Caco-2 (cell line): ENCODE data around the gene FAM227A. TPM values are rescaled to one million over a fixed set of nuclear protein-coding genes. Genes with fewer than 3 reads are reported as not detected.

ENCODE experiments used
- BruUV-seq: library from RNA; stranded (reverse); fragments of 400-500 nt; replicated peaks from 2 replicates; lab custom pipeline; 2021; lab: Mats Ljungman, UMichigan
- CTCF ChIA-PET: fragments of 300-600 bp; sonication (Branson Sonifier 250); formaldehyde crosslinking; loops from one replicate; lab custom pipeline; 2022; ENCODE audit warnings: antibody characterized with exemption; lab: Charles Lee
- POLR2A ChIA-PET: fragments of 300-600 bp; sonication (Branson Sonifier 250); formaldehyde crosslinking; loops from one replicate; lab custom pipeline; 2022; ENCODE audit warnings: antibody characterized with exemption; lab: Charles Lee
- DNase-seq, 2 experiments: peaks; one replicate each; pipeline versions ENCODE4 v3.0.0 to v3.0.0-alpha.2; 2020 to 2022
- H3K27me3 ChIP-seq: replicated peaks from 2 replicates; pipeline ENCODE4 v1.6.0; 2011; ENCODE audit warnings: low read length; ENCODE audit not compliant: control insufficient read depth, insufficient read depth
- H3K36me3 ChIP-seq: 2 replicates; pipeline ENCODE4 v1.5.1; 2011; ENCODE audit warnings: low read length; ENCODE audit not compliant: control insufficient read depth, insufficient read depth
- H3K4me1 ChIP-seq: fragments of 250-450 bp; sonication (Bioruptor Pico); 2 replicates; pipeline ENCODE4 v1.5.1; 2020; ENCODE audit warnings: mild to moderate bottlenecking
- H3K4me3 ChIP-seq: 2 replicates; pipeline ENCODE4 v1.5.1; 2011; ENCODE audit warnings: low read depth, mild to moderate bottlenecking, control low read depth, low read length
- H3K9me3 ChIP-seq: fragments of 250-450 bp; sonication (Bioruptor Pico); 2 replicates; pipeline ENCODE4 v1.5.1; 2020; ENCODE audit warnings: mild to moderate bottlenecking, moderate library complexity
- H3K27ac Mint-ChIP-seq: one replicate; pipeline ENCODE4 v1.8.0; 2022; ENCODE audit warnings: mixed read lengths; ENCODE audit not compliant: unreplicated experiment
- H3K27me3 Mint-ChIP-seq: one replicate; pipeline ENCODE4 v1.8.0; 2022; ENCODE audit warnings: mixed read lengths; ENCODE audit not compliant: insufficient read depth, unreplicated experiment
- H3K36me3 Mint-ChIP-seq: one replicate; pipeline ENCODE4 v1.8.0; 2022; ENCODE audit warnings: mild to moderate bottlenecking, mixed read lengths; ENCODE audit not compliant: insufficient read depth, unreplicated experiment
- H3K4me1 Mint-ChIP-seq: one replicate; pipeline ENCODE4 v1.8.0; 2022; ENCODE audit warnings: low read depth, mixed read lengths; ENCODE audit not compliant: unreplicated experiment
- H3K4me3 Mint-ChIP-seq: one replicate; pipeline ENCODE4 v1.8.0; 2022; ENCODE audit warnings: mild to moderate bottlenecking, moderate library complexity, mixed read lengths; ENCODE audit not compliant: unreplicated experiment
- H3K9me3 Mint-ChIP-seq: one replicate; pipeline ENCODE4 v1.8.0; 2022; ENCODE audit warnings: mixed read lengths; ENCODE audit not compliant: unreplicated experiment
- CTCF ChIP-seq, 2 experiments: fragments of 200-600 bp in 1 of 2; IDR thresholded peaks; 1 replicate in 1 of 2; 2 replicates in 1 of 2; pipeline versions ENCODE4 v1.5.1 to v1.8.0; 2011 to 2022; ENCODE audit warnings: antibody characterized with exemption in 1 of 2, control low read depth in 1 of 2, inconsistent platforms in 1 of 2, low read depth in 1 of 2, low read length in 1 of 2, mild to moderate bottlenecking in 1 of 2, moderate library complexity in 1 of 2; ENCODE audit not compliant: insufficient read depth in 1 of 2, severe bottlenecking in 1 of 2, unreplicated experiment in 1 of 2
- intact Hi-C: fragments of 100-400 bp; cut with micrococcal nuclease; formaldehyde crosslinking; loops from one replicate; pipeline ENCODE4 v1.10.0; 2022; ENCODE audit not compliant: unreplicated experiment
- total RNA-seq: library from RNA; stranded (reverse); gene quantifications from 2 replicates; pipeline ENCODE4 v1.2.3, GENCODE V29; 2022

Gene FAM227A
- total RNA-seq, 1 experiment from 2014 or later: 0.73 TPM

- Mint-ChIP-seq H3K4me1 (no peaks in the 10 kb centered on the region), H3K27me3 (no peaks in the 10 kb centered on the region), H3K9me3 (no peaks in the 10 kb centered on the region), H3K27ac (peak within 1 kb of the TSS; percentile 97), H3K36me3 (peaks cover 50% of the 10 kb centered on the region), H3K4me3 (peak within 1 kb of the TSS; percentile 95)
- Histone ChIP-seq H3K4me1 (no peaks in the 10 kb centered on the region), H3K36me3 (peaks cover 11% of the 10 kb centered on the region), H3K27me3 (no peaks in the 10 kb centered on the region), H3K9me3 (peaks cover 3% of the 10 kb centered on the region; the same call in 1 of the 2 replicates), H3K4me3 (peak within 1 kb of the TSS; percentile 56)
- ChIA-PET CTCF (interaction anchor here (0.8 to 1.8 kb wide), 8 partner anchors 13 to 629 kb away, joined by 3 to 12 read pairs (median 4); partner anchors contain the start of gene GTPBP1), POLR2A (interaction anchor here (0.5 to 1.7 kb wide), 9 partner anchors 13 to 214 kb away, joined by 3 to 24 read pairs (median 9); partner anchors contain the start of genes GTPBP1 and KDELR3)
- peak in 1 of 2 experiments; percentile 77 for TF ChIP-seq CTCF (IDR thresholded peaks at IDR 0.05; ENCODE audit: insufficient read depth in 1 of 2, low read depth in 1 of 2, low read length in 1 of 2, severe bottlenecking in 1 of 2, unreplicated experiment in 1 of 2)
- peak; percentile 87 to 92 for DNase-seq
- BruUV-seq: no TSS peak
- intact Hi-C loops: loop anchor here (1.0 kb wide), 1 partner anchor 13 kb away; no protein-coding TSS in a partner anchor
Measured at GRCh38 chr22:38681582-38682335, 25.6 kb upstream of the FAM227A start, which contains the start of gene TOMM22. Gene TOMM22 (plus strand): TSS chr22:38681957. CDS start chr22:38681979, 22 bp downstream.

- no peak overlapping the region for H3K27ac Mint-ChIP-seq
- peaks cover 8% of the 10 kb centered on the region for H3K36me3 Mint-ChIP-seq
- peaks cover 8% of the 10 kb centered on the region for H3K9me3 Mint-ChIP-seq
- H3K27me3 Mint-ChIP-seq: no peaks in the 10 kb centered on the region
- Histone ChIP-seq H3K36me3 (no peaks in the 10 kb centered on the region; the same call in 1 of the 2 replicates), H3K9me3 (no peaks in the 10 kb centered on the region), H3K4me3 (no peak overlapping the region), H3K4me1 (no peaks in the 10 kb centered on the region), H3K27me3 (no peaks in the 10 kb centered on the region)
- H3K4me3 Mint-ChIP-seq: no peak overlapping the region
- BruUV-seq: no TSS peak
- ChIA-PET CTCF (no interaction called here), POLR2A (no interaction called here)
- H3K4me1 Mint-ChIP-seq: no peaks in the 10 kb centered on the region
- no peak for TF ChIP-seq CTCF (IDR thresholded peaks at IDR 0.05; ENCODE audit: insufficient read depth in 1 of 2, low read depth in 1 of 2, low read length in 1 of 2, severe bottlenecking in 1 of 2, unreplicated experiment in 1 of 2)
- intact Hi-C loops: no loop called here
- DNase-seq: no peak
Measured at GRCh38 chr22:38675833-38676232, 19.6 kb upstream of the FAM227A start.

- peaks cover 9% of the 10 kb centered on the region for H3K9me3 Mint-ChIP-seq
- no peak for TF ChIP-seq CTCF (IDR thresholded peaks at IDR 0.05; ENCODE audit: insufficient read depth in 1 of 2, low read depth in 1 of 2, low read length in 1 of 2, severe bottlenecking in 1 of 2, unreplicated experiment in 1 of 2)
- Histone ChIP-seq H3K4me1 (no peaks in the 10 kb centered on the region), H3K27me3 (no peaks in the 10 kb centered on the region), H3K4me3 (no peak overlapping the region), H3K9me3 (no peaks in the 10 kb centered on the region), H3K36me3 (no peaks in the 10 kb centered on the region; the same call in 1 of the 2 replicates)
- H3K4me1 Mint-ChIP-seq: no peaks in the 10 kb centered on the region
- no peak overlapping the region for H3K27ac Mint-ChIP-seq
- ChIA-PET CTCF (no interaction called here), POLR2A (interaction anchor here (0.6 kb wide), 1 partner anchor 79 kb away, joined by 7 read pairs; no protein-coding TSS in a partner anchor)
- peaks cover 8% of the 10 kb centered on the region for H3K36me3 Mint-ChIP-seq
- DNase-seq: no peak
- no TSS peak for BruUV-seq
- intact Hi-C loops: no loop called here
- no peak overlapping the region for H3K4me3 Mint-ChIP-seq
- no peaks in the 10 kb centered on the region for H3K27me3 Mint-ChIP-seq
Measured at GRCh38 chr22:38674888-38675287, 18.7 kb upstream of the FAM227A start.
